NB4 (cell line): ENCODE measurements around the gene PIP5K1B.

ENCODE experiments used
- DNase-seq: peaks from one replicate; pipeline ENCODE4 v3.0.0; 2010; ENCODE audit warnings: low read depth
- H3K4me3 ChIP-seq: one replicate; pipeline ENCODE4 v1.5.1; 2011; ENCODE audit warnings: mild to moderate bottlenecking, low read depth, low read length, moderate library complexity
- MYC ChIP-seq: IDR thresholded peaks from 2 replicates; pipeline ENCODE4 v1.6.1; 2011; ENCODE audit warnings: low read depth, low read length
- POLR2A ChIP-seq: IDR thresholded peaks from 2 replicates; pipeline ENCODE4 v1.6.1; 2011; ENCODE audit warnings: mild to moderate bottlenecking; ENCODE audit not compliant: insufficient read length; ENCODE audit errors: extremely low read depth
- TF ChIP-seq, protein P1 (sequence below): IDR thresholded peaks from one replicate; pipeline ENCODE4 v1.5.1; 2012; ENCODE audit warnings: low read depth, low read length
- TF ChIP-seq, protein P2 (sequence below): IDR thresholded peaks from 2 replicates; pipeline ENCODE4 v1.6.1; 2011; ENCODE audit warnings: low read depth, low read length

PIP5K1B gene

DNA sequence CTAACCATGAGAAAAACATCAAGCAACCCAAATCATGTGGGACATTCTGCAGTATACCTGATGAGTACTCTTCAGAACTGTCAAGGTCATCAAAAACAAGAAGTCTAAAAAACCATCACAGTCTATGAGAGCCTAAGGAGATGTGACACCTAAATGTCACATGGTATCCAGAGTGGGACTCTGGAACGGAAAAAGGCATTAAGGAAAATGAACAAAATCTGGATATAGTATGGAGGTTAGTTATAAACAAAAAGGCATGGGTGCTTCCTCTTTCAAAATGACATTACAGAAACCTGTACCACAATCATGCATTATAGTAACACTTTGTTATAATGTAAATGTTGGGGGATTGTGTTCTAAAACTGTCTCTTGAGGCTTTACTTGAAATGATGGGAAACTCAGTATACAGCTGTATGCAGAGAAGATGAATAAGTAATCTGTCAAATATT is 261.5 kb downstream of the PIP5K1B start:
- TF ChIP-seq, protein P1, sequence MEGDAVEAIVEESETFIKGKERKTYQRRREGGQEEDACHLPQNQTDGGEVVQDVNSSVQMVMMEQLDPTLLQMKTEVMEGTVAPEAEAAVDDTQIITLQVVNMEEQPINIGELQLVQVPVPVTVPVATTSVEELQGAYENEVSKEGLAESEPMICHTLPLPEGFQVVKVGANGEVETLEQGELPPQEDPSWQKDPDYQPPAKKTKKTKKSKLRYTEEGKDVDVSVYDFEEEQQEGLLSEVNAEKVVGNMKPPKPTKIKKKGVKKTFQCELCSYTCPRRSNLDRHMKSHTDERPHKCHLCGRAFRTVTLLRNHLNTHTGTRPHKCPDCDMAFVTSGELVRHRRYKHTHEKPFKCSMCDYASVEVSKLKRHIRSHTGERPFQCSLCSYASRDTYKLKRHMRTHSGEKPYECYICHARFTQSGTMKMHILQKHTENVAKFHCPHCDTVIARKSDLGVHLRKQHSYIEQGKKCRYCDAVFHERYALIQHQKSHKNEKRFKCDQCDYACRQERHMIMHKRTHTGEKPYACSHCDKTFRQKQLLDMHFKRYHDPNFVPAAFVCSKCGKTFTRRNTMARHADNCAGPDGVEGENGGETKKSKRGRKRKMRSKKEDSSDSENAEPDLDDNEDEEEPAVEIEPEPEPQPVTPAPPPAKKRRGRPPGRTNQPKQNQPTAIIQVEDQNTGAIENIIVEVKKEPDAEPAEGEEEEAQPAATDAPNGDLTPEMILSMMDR, result no peak
- no peak for TF ChIP-seq MYC
- TF ChIP-seq, protein P2, sequence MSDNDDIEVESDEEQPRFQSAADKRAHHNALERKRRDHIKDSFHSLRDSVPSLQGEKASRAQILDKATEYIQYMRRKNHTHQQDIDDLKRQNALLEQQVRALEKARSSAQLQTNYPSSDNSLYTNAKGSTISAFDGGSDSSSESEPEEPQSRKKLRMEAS, result no peak
- no peak for TF ChIP-seq POLR2A
- H3K4me3 ChIP-seq, result no peak overlapping the region
- DNase-seq, result no peak

DNA sequence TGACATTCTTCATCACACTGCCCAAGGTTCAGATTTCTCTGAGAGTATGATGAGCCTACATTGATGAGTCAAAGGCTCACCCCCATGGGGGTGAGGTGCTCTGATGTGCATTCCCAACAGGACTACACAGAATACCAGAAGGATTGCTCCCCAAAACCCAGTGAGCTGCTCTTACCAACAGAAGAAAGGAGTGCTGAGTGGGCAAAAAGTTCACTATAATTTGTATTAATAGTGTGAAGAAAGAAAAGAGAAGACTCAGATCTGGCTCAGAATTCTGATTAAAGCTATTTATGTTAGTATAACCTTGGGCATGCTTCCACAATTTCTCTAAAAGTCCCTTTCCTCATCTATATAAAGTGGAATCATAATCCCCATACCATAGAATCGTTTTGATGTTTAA is 262.8 kb downstream of the PIP5K1B start:
- H3K4me3 ChIP-seq, result no peak overlapping the region
- DNase-seq, result no peak
- no peak for TF ChIP-seq MYC
- TF ChIP-seq, protein P2, result no peak

DNA sequence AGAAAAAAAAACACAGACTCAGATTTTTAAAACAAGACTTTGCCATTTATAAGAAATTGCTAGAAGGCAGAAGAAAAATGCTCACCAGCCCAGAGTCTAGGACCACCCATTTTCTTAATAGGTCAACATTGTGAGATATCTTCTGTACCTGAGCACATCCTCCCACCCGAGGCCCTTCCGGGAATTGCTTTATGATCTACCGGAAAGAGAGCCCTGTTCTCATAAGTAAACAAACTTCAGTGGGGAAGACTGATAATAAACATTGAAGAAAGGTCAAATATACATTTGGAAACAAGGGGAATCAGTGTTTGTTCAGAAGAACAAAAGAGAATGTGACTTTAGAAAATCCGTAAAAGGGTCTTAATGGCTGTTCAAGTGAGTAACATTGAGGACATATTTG is 264.5 kb downstream of the PIP5K1B start:
- no peak for TF ChIP-seq MYC
- TF ChIP-seq, protein P2, result no peak
- TF ChIP-seq POLR2A, result no peak
- TF ChIP-seq, protein P1, result no peak
- H3K4me3 ChIP-seq, result no peak overlapping the region
- no peak for DNase-seq

DNA sequence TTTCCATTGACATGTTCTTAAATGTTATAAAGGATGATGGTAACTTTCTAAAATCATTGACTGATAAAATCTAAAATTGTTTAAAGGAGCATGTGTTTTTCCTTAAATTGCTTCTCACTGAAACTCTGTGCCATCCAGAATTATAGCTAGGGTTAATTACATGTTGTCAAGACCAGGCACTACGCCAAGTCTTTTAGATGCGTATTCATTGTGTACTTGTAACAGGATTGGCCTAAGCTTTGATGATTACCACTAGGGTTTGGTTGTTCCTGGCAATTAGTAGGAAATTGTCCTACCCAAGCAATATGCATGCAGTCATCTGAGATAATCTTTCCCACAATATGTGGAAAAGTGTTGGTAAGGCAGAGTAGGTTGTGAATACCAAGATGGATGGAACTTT is 265.1 kb downstream of the PIP5K1B start:
- no peak for DNase-seq
- TF ChIP-seq MYC (no peak), POLR2A (no peak)
- TF ChIP-seq, protein P1, result no peak
- TF ChIP-seq, protein P2, result no peak
- no peak overlapping the region for H3K4me3 ChIP-seq

- DNase-seq, result no peak
- TF ChIP-seq, protein P2, result no peak
- TF ChIP-seq, protein P1, result no peak
- TF ChIP-seq POLR2A, result no peak
- TF ChIP-seq MYC, result no peak
- H3K4me3 ChIP-seq, result no peak overlapping the region
Measured at GRCh38 chr9:68973619-68974018, 268.6 kb downstream of the PIP5K1B start.

- no peak overlapping the region for H3K4me3 ChIP-seq
- DNase-seq, result no peak
- TF ChIP-seq, protein P2, result no peak
- TF ChIP-seq POLR2A (no peak), MYC (no peak)
- TF ChIP-seq, protein P1, result no peak
Measured at GRCh38 chr9:68974431-68974830, 269.4 kb downstream of the PIP5K1B start.
